ENCODE results near the gene FGF22. TPM values are rescaled to one million over a fixed set of nuclear protein-coding genes. Genes with fewer than 3 reads are reported as not detected.

FGF22 gene
- total RNA-seq, 3 donors from 2014 or later, result 0.33 to 0.48 TPM; not detected in 1

Other genes with a start within 250 kb of the FGF22 start
- gene C2CD4C, start 230.7 kb upstream of the FGF22 start, total RNA-seq, result 1 to 10 TPM in 1 of 3 donors, under 1 TPM in 2; 0.29 to 2.6 (median 0.80) TPM
- gene SHC2, start 178.8 kb upstream of the FGF22 start, total RNA-seq, result 10 to 100 TPM in 2 of 3 donors, 1 to 10 TPM in 1; 8.3 to 40.6 (median 21.8) TPM
- gene MADCAM1, start 143.4 kb upstream of the FGF22 start, total RNA-seq, result under 1 TPM in 1 of 3 donors, not detected in 2; 0.66 TPM
- 10 to 100 TPM; 77.7 to 98.9 (median 77.7) TPM for gene TPGS1, start 132.4 kb upstream of the FGF22 start, total RNA-seq
- gene CDC34, start 108.1 kb upstream of the FGF22 start, total RNA-seq, result 10 to 100 TPM; 44.6 to 69.5 (median 49.3) TPM
- gene GZMM, start 95.8 kb upstream of the FGF22 start, total RNA-seq, result 1 to 10 TPM in 1 of 3 donors, under 1 TPM in 1, not detected in 1; 0.33 to 1.1 TPM
- 100 to 1,000 TPM; 270 to 515 (median 282) TPM for gene BSG, start 67.3 kb upstream of the FGF22 start, total RNA-seq
- under 1 TPM in 2 of 3 donors, not detected in 1; under 0.01 to 0.44 TPM for gene HCN2, start 50.0 kb upstream of the FGF22 start, total RNA-seq
- 10 to 100 TPM; 21.9 to 34.7 (median 28.2) TPM for gene POLRMT, start 6.3 kb upstream of the FGF22 start, total RNA-seq
- 10 to 100 TPM; 41.1 to 46.5 (median 46.2) TPM for gene RNF126, start 23.3 kb downstream of the FGF22 start, total RNA-seq
- gene FSTL3, start 36.5 kb downstream of the FGF22 start, total RNA-seq, result 100 to 1,000 TPM in 2 of 3 donors, 10 to 100 TPM in 1; 37.8 to 198 (median 111) TPM
- gene PRSS57, start 55.6 kb downstream of the FGF22 start, total RNA-seq, result not detected
- 10 to 100 TPM; 16.1 to 61.0 (median 35.1) TPM for gene PALM, start 69.1 kb downstream of the FGF22 start, total RNA-seq
- 1 to 10 TPM in 2 of 3 donors, under 1 TPM in 1; 0.16 to 3.6 (median 2.5) TPM for gene MISP, start 111.2 kb downstream of the FGF22 start, total RNA-seq
- gene PTBP1, start 157.6 kb downstream of the FGF22 start, total RNA-seq, result 100 to 1,000 TPM in 2 of 3 donors, 10 to 100 TPM in 1; 92.0 to 147 (median 131) TPM
- 1 to 10 TPM in 2 of 3 donors, not detected in 1; 6.9 to 9.1 TPM for gene PLPPR3, start 182.1 kb downstream of the FGF22 start, total RNA-seq
- under 1 TPM in 1 of 3 donors, not detected in 2; 0.29 TPM for gene AZU1, start 188.0 kb downstream of the FGF22 start, total RNA-seq
- 1 to 10 TPM in 1 of 3 donors, under 1 TPM in 1, not detected in 1; 0.44 to 1.1 TPM for gene PRTN3, start 201.1 kb downstream of the FGF22 start, total RNA-seq
- gene ELANE, start 212.4 kb downstream of the FGF22 start, total RNA-seq, result 1 to 10 TPM in 2 of 3 donors, under 1 TPM in 1; 0.98 to 5.0 (median 1.0) TPM
- gene CFD, start 219.8 kb downstream of the FGF22 start, total RNA-seq, result 1,000 to 10,000 TPM in 1 of 3 donors, 100 to 1,000 TPM in 2; 345 to 6,770 (median 797) TPM

Data from breast epithelium (tissue), 3 donors.